ENCODE measurements around the gene PER3. TPM values are rescaled to one million over a fixed set of nuclear protein-coding genes. Genes with fewer than 3 reads are reported as not detected.

PER3 gene
- total and polyA plus RNA-seq, 2 donors from 2014 or later, result 5.1 to 23.8 TPM

DNA sequence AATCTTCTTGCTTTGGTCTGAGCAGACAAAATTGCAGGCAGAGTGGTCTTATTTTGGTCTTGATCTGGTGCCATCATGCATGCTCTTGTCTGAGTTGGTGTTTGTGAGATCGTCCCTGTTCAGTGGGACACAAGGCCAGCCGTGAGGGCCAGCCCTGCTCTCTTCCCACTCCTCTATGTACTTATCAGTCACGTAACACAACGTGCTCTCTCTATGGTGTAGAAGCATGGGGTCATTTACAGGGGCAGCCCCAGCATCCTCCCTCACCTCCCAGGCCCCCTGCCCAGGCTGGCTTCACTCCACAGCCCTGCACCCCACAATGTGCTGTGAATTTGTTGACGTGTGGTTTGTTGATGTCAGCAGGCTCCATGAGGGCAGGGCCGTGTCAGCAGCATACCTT is 87.0 kb downstream of the PER3 start:
- H3K36me3 ChIP-seq (ENCODE audit: control insufficient read depth in 2 of 3, insufficient read depth in 3 of 3, low read length in 3 of 3), result no peaks in the 10 kb centered on the region
- H3K27ac ChIP-seq (ENCODE audit: low read depth in 2 of 2, low read length in 2 of 2), result no peak overlapping the region
- DNase-seq, result no peak
- no peak for FAIRE-seq
- intact Hi-C loops (cut with DNase I), result no loop called here
- TF ChIP-seq, protein P1, sequence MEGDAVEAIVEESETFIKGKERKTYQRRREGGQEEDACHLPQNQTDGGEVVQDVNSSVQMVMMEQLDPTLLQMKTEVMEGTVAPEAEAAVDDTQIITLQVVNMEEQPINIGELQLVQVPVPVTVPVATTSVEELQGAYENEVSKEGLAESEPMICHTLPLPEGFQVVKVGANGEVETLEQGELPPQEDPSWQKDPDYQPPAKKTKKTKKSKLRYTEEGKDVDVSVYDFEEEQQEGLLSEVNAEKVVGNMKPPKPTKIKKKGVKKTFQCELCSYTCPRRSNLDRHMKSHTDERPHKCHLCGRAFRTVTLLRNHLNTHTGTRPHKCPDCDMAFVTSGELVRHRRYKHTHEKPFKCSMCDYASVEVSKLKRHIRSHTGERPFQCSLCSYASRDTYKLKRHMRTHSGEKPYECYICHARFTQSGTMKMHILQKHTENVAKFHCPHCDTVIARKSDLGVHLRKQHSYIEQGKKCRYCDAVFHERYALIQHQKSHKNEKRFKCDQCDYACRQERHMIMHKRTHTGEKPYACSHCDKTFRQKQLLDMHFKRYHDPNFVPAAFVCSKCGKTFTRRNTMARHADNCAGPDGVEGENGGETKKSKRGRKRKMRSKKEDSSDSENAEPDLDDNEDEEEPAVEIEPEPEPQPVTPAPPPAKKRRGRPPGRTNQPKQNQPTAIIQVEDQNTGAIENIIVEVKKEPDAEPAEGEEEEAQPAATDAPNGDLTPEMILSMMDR (IDR thresholded peaks at IDR 0.05; ENCODE audit: borderline replicate concordance, extremely low read depth, insufficient read depth), result no peak
- H3K4me3 ChIP-seq (ENCODE audit: low read length in 3 of 3), result no peak overlapping the region
- no peaks in the 10 kb centered on the region for H3K9me3 ChIP-seq (ENCODE audit: control insufficient read depth in 2 of 3, insufficient read depth in 1 of 3, low read length in 3 of 3)
- no peaks in the 10 kb centered on the region for H3K4me1 ChIP-seq (ENCODE audit: control insufficient read depth in 2 of 3, insufficient read depth in 2 of 3, low read depth in 1 of 3, low read length in 3 of 3)
- no peak overlapping the region for H3K9ac ChIP-seq (ENCODE audit: low read length in 3 of 3)
- H3K27me3 ChIP-seq (ENCODE audit: control insufficient read depth, insufficient read depth, low read length), result no peaks in the 10 kb centered on the region

DNA sequence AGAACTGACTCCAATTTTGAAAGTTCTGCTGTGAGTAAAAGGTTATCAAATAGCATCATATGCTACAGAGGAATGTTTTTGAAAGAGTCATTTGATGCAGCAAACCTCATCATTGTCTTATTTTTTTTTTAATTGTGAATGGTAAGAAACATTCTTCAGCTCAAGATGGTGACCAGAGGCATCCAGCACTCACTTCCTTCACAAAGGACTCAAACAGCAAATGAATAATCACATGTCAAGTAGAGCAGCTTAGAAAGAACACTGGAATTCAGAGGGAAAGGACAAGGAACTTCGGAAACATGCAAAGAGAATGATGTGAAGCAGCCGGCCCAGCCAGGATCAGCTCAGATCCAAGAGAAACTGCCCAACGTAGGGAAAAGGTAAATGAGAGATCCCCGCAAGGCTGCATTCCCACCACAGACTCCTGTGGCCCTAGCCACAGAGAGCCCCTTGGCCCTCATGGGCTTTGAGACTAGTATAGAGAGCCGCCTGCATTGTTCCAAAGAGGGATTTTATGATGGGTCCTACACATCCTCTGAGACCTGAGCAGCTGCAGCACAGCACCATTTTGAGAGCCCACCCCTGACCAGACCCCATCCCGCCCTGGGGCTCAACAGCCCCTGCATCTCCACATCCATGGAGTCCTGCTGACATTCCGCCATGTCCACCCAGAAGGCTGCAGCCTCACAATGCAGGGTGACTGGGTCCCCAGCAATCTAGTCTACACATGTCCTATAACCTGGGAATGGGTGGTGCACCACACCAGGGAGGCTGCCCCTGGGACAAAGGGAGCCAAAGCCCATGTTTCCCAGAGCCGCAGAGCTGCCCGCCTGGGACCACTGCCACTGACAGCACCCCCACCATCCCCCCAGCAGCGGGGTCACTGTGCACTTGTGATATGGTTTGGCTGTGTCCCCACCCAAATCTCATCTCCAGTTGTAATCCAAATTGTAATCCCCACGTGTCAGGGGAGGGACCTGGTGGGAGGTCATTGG is 90.0 kb downstream of the PER3 start:
- Histone ChIP-seq H3K9ac (ENCODE audit: low read length in 3 of 3) (no peak overlapping the region), H3K27ac (ENCODE audit: low read depth in 2 of 2, low read length in 2 of 2) (no peak overlapping the region), H3K27me3 (ENCODE audit: control insufficient read depth, insufficient read depth, low read length) (no peaks in the 10 kb centered on the region), H3K36me3 (ENCODE audit: control insufficient read depth in 2 of 3, insufficient read depth in 3 of 3, low read length in 3 of 3) (no peaks in the 10 kb centered on the region), H3K4me1 (ENCODE audit: control insufficient read depth in 2 of 3, insufficient read depth in 2 of 3, low read depth in 1 of 3, low read length in 3 of 3) (no peaks in the 10 kb centered on the region), H3K9me3 (ENCODE audit: control insufficient read depth in 2 of 3, insufficient read depth in 1 of 3, low read length in 3 of 3) (peaks cover 0 to 4% (median 0%) of the 10 kb centered on the region in 3 donors), H3K4me3 (ENCODE audit: low read length in 3 of 3) (no peak overlapping the region)
- FAIRE-seq, result no peak
- TF ChIP-seq, protein P1 (IDR thresholded peaks at IDR 0.05; ENCODE audit: borderline replicate concordance, extremely low read depth, insufficient read depth), result no peak
- DNase-seq, result no peak
- intact Hi-C loops (cut with DNase I), result no loop called here

DNA sequence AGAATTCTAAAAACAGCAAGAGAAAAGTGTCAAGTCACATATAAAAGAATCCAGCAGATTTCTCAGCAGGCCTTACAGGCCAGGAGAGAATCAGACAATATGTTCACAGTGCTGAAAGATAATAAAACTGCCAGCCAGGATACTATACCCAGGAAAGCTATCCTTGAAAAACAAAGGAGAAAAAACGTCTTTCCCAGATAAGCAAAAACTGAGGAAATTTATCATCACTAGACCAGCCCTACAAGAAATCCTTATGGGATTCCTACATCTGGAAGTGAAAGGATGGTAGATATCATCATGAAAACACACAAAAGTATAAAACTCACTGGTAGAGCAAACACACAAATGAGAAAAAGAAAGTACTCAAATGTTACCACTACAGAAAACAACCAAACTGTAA is 93.9 kb downstream of the PER3 start:
- H3K36me3 ChIP-seq (ENCODE audit: control insufficient read depth in 2 of 3, insufficient read depth in 3 of 3, low read length in 3 of 3), result no peaks in the 10 kb centered on the region
- intact Hi-C loops (cut with DNase I), result no loop called here
- FAIRE-seq, result no peak
- H3K4me3 ChIP-seq (ENCODE audit: low read length in 3 of 3), result no peak overlapping the region
- no peak overlapping the region for H3K9ac ChIP-seq (ENCODE audit: low read length in 3 of 3)
- H3K27ac ChIP-seq (ENCODE audit: low read depth in 2 of 2, low read length in 2 of 2), result no peak overlapping the region
- no peaks in the 10 kb centered on the region for H3K27me3 ChIP-seq (ENCODE audit: control insufficient read depth, insufficient read depth, low read length)
- no peak for DNase-seq
- TF ChIP-seq, protein P1 (IDR thresholded peaks at IDR 0.05; ENCODE audit: borderline replicate concordance, extremely low read depth, insufficient read depth), result no peak
- H3K4me1 ChIP-seq (ENCODE audit: control insufficient read depth in 2 of 3, insufficient read depth in 2 of 3, low read depth in 1 of 3, low read length in 3 of 3), result no peaks in the 10 kb centered on the region
- H3K9me3 ChIP-seq (ENCODE audit: control insufficient read depth in 2 of 3, insufficient read depth in 1 of 3, low read length in 3 of 3), result peaks cover 0 to 4% (median 0%) of the 10 kb centered on the region in 3 donors
